NCI-H460 (cell line): ENCODE data around the gene CAMK2D. TPM values are rescaled to one million over a fixed set of nuclear protein-coding genes. Genes with fewer than 3 reads are reported as not detected.

Source experiments
- DNase-seq: peaks from one replicate; pipeline ENCODE4 v3.0.0-alpha.2; 2016; ENCODE audit warnings: low read depth; ENCODE audit errors: extremely low read depth
- total RNA-seq: library from RNA; depleted of rRNA; stranded (reverse); fragments of >200 nt; shearing (Covaris generic); gene quantifications from 2 replicates; pipeline ENCODE4 v1.2.3, GENCODE V29; 2014

The CAMK2D gene
- total RNA-seq, 1 experiment from 2014 or later, result 58.8 TPM

DNA sequence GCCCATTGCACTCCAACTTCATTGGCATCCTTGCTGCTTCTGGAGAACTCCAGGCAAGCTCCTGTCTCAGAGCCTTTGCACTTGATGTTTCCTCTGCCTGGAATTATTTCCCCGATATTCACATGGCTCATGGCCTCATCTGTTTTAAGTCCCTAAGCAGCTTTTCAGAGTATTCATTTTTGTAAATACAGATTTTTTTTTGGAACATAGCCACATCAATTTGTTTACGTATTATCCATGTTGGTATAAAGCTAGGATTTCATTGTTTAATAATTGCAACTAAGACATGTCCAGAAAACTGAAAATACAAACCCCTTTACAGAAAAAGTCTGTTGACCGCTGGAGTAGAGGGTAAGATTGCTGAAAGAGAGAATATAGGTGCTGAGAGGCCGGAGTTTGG is 142.0 kb downstream of the CAMK2D start:
- no peak for DNase-seq

DNA sequence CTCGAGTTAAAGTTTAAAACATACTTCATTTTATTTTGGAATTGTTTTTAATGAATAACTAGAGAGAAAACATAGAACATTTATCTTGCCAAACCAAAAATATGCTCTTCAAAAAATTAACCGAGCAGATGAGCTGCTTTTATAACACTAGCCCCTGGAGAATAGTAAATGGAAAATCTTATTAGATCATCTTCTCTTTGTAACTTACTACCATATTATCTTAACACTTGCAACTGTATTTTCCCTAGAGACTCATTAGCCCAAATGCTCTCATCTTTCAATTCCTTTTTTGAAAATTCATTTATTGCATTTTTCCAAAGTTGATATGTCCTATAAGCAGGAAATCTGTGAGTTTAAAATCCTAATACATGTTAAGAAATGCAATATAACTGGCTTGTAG is 143.3 kb downstream of the CAMK2D start:
- no peak for DNase-seq

DNA sequence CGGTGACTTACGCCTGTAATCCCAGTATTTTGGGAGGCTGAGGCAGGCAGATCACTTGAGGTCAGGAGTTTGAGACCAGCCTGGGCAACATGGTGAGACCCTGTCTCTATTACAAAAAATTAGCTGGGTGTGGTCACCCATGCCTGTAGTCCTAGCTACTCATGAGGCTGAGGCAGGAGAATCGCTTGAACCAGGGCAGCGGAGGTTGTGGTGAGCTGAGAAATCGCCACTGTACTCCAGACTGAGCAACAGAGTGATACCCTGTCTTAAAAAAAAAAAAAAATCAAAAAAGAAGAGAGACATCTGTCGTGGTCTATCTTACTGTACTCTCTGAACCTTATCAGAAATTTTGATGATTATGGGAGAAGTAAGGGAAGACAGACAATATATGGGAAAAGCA is 144.3 kb downstream of the CAMK2D start:
- no peak for DNase-seq

DNA sequence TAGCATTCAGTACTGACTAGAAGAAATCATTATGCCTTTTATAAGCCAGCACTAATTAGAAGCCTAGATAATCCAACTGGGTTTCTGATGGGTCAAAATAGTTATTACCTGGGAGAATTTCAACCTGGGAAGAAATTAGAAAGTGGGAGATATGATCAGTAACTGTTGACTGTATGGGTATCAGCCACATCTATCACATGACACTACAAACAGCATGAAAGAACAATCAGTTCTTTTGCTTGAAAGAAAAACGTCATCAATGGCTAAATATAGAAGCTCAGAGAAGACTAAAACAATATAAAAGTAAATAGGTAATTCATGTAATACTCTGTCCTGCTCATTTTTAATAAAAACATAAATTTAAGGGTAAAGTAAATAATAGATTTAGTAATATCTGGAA is 145.1 kb downstream of the CAMK2D start:
- DNase-seq, result no peak

DNA sequence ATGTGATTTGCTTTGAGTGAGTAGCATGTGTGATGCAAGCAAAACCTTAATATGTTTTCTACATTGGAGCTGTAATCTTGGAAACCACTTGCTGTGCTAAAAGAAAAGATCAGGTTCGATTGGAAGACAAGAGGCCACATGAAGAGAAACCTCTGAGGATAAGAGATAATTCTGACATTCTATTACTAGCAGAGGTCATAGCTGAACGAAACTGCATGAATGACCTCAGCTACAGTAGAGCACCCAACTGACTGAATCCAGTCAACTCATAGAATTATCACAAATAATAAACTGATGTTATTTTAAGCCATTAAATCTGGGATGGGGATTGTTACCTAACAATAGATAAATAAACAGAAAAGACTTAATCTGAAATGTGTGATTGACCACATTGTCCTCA is 147.1 kb downstream of the CAMK2D start:
- DNase-seq, result no peak

DNA sequence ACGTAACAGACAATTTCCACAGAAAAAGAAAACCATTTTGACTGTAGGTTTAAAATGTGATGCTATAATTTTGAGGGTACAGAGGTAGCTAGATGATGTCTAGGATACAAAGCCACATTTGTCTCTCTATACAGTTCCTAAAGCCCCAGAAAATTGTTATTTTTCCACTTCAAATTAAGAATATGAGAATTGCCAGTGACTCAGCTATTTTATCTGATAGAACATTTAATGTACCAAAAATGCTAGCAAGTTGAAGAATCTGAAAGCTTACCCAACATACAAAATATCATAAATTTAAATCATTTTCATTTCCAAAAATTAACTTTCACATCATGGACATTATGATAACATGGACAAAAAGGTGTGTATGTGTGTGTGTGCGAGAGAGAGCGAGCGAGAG is 148.0 kb downstream of the CAMK2D start:
- no peak for DNase-seq

DNA sequence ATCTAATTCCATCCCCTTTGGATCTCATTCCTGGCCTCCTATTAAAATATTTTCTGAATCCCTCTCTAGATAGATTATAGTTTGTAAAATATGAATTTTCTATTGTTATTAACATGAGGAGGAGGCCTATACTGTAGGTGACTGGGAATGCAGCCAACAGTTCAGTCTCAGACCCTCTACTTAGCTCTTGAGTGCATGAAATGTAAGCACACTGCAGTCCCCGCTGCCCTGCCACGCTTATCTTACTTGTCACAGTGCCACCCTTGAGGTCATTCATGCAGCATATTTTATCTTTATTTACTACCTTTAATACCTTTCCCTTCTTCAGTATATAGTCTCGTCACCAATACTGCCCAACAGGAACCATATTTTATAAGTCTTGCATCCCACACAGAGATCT is 151.0 kb downstream of the CAMK2D start:
- DNase-seq, result no peak

DNA sequence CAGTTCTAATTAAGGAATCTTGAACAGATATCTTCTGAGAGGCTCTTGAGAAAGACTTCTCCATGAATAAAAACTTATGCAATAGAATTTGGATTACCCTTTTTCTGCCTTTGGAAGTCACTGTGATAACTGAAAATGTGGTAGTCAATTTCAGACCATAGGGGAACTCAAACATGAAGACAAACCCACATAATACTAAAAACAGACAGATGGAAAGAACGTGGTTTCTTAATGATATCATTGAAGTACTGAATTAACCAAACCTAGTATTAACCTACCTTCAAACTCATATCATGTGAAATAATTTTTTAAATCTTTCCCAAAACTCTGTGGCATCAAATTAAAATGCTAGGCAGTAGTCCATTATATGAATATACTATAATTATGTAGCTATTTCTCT is 153.5 kb downstream of the CAMK2D start:
- DNase-seq, result no peak

DNA sequence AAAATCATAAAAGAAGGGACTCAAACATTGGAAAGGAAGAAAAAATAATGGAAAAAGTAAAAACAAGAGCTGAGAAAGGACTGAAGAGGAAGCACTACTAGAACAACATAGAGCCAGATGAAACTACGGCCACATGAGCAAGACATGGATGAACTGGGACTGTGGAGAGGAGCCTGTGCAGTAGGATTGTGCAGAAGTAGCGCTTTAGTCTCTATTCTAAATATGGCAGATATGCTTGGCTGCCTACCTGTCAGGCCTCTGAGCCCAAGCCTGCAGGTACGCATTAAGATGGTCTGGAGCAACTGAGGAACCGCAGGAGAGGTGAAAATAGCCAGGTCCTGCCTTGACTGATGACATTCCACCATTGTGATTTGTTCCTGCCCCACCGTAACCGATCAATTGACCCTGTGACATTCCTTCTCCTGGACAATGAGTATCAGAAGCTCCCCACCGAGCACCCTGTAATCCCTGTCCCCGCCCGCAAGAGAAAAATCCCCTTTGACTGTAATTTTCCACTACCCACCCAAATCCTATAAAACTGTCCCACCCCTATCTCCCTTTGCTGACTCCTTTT is 154.3 kb downstream of the CAMK2D start:
- no peak for DNase-seq

DNA sequence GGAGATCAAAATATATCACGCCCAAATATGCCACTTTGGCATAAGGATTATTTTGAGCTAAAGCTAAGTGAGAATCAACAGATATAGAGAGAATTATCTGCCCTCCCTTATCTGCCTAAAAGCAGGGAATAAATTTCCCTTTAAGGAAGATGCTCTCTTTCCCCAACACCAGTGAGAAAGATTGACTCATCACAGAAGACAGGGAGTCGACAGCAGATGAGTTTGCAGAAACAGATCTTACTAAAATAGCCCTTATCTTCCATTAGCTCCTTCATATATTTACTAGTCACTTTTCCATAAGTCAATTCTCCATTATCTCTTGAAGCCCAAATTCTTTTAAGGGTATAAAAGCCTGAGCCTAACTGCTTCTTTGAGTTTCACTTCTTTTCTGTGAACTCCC is 156.6 kb downstream of the CAMK2D start:
- DNase-seq, result no peak

DNA sequence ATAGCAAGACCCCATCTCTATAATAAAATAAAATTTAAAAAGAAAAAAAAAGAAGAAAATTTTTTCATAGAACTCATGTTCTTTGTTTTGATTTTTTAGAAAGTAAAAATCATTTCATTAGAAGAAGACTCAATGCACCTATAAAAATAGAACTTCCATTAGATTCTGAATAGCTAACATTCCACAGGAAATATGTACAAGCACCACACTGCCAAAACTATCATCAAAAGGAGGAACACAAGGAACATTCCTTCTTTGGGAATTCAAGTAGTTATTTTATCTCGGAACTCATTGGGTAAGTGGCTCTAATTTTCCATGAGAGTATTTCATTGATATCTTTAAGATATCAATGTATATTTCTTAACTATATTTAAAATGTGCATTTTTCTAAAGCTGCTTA is 157.6 kb downstream of the CAMK2D start:
- no peak for DNase-seq

DNA sequence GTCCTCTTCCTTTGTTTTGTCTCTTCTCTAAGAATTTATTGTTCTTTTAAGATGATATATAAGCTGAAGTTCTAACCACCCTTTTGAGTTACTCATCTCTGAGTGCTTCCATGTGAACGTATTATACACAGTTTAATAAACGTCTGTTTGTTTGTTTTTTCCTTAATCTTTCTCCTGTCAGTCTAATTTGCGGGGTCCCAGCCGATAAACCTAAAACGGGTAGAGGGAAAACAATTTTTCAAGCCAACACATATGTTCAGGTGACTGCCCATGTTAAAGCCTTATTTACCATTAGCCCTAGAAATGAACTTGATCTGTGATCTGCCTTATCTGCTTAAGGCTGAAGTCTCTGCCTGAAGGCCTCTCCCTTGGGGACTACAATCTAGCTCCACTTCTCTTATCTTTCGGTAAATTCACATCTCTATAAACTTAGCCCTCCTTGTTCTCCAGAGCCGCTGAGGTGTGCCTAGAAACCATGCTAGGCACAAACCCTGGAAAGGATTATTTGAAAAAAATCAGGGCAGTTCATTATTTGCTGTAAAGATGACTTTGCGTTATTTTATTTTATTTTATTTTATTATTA is 158.8 kb downstream of the CAMK2D start:
- DNase-seq, result no peak

DNA sequence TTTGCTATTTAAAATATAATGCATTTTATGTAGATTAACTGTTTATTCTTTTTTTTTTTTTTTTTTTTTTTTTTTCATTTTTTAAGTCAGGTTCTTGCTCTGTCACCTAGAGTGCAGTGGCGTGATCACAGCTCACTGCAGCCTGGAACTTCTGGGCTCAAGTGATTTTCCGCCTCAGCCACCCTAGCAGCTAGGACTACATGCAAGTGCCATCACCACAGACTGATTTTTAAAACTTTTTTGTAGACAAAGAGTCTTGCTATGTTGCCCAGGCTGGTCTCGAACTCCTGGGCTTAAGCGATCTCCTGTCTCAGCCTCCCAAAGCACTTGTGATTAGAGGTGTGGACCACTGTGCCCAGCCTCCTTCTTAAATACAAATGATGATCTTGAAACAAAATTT is 159.9 kb downstream of the CAMK2D start:
- no peak for DNase-seq

DNA sequence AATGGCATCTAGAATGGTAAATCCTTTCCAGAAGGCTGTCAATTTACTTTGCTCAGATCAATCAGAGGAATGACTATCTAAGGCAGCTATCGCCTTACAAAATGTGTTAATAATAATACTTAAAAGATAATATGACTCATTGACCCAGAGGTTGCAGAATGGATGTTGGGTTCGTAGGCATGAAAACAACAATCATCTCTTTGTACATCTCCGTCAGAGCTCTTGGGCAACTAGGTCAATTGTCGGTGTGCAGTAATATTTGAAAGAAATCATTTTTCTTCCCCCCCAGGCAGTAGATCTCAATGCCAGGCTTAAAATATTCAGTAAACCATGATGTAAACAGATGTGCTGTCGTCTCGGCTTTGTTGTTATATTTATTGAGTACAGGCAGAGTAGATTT is 165.1 kb downstream of the CAMK2D start:
- DNase-seq, result no peak

DNA sequence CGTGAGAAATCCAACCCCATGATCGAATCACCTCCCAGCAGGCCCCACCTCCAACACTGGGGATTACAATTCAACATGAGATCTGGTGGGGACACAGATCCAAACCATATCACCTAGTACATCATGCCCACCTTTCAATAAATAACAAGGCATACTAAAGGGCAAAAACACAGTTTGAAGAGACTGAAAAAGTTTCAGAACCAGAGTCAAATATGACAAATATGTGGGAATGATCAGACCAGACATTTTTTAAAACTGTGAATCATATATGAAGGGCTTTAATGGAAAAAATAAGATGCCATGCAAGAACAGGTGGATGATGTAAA is 167.3 kb downstream of the CAMK2D start:
- no peak for DNase-seq

DNA sequence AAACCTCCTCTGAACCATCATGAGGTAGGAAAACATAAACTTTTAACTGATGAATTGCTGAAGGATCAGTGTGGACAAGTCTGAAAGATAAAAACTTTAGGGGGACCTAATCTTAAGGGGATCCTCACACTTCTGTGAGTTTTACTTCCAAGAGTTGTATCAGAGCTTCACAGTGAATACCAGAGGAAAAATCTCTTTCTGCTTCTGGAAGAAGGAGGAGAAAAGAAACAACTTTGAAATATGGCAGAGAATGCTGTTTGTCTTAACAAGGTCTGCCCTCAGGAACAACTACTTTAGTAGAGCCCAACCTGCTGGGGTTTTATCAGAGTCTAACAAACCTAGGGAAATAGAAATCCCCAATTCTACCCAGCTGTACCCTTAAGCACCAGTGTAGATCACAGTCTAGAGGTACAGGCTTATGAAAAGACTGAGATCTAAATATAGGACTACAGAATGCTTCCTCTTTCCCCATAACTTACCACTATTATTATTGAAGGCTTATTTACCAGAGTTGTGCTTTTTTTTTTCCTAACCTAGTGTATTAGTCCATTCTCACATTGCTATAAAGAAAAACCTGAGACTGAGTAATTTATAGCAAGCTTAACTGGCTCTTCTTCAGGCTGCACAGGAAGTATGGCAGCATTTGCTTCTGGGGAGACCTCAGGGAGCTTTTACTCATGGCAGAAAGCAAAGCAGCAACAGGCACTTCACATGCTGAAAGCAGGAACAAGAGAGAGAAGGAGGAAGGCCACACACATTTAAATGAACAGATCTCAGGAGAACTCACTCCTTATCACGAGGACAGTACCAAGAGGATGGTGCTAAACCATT is 167.9 kb downstream of the CAMK2D start:
- DNase-seq, result no peak

DNA sequence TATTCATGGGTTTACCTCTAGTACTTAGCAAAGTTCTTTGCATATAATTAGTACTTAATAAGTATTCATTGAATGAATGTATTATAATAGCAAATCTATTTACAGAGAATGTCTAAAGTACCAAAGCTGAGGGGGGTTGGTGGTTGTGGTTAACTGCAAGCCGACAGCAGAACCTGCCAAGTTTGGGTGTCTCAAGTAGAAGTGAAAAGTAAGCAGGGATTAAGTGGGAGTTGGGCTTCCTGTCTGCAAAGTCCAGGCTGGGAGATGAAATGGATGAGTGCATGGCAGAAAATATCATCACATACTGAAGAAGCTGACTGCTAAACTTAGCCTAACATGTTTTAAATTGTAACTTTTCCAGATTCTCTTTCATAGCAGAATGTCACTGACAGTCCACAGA is 169.6 kb downstream of the CAMK2D start:
- DNase-seq, result no peak

DNA sequence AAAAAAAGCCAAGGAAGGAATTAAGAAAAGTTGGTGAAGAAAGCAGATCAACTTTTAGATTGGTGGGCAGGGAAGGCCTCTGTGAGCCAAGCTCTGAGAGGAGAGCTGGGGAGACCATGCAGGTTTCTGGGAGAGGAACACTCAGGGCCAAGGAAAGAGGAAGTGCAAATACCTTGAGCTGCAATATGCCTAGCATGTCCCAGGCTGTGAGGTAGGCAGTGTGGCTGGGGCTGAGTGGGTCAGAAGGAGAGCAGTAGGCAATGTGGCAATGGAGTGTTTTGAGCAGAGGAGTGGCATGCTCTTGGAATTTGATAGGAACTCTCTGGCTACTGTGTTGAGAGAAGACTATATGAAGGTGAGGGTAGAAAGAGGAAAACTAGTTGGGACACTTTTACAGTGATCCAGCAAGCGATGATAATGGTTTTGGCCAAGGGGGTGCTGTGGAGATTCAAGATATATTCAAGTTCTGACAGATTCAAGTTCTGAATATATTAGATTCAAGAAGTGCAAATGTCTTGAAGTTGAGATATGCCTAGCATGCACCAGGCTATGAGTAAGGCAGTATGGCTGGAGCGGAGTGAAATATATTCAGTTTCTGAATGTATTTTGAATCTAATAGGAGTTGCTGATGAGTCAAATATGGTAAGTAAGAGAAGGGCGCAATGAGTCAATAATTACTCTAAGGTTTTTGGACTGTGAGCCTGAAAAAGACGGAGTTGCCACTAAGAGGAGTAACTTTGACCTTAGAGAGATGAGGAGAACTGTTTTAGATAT is 172.5 kb downstream of the CAMK2D start:
- no peak for DNase-seq

DNA sequence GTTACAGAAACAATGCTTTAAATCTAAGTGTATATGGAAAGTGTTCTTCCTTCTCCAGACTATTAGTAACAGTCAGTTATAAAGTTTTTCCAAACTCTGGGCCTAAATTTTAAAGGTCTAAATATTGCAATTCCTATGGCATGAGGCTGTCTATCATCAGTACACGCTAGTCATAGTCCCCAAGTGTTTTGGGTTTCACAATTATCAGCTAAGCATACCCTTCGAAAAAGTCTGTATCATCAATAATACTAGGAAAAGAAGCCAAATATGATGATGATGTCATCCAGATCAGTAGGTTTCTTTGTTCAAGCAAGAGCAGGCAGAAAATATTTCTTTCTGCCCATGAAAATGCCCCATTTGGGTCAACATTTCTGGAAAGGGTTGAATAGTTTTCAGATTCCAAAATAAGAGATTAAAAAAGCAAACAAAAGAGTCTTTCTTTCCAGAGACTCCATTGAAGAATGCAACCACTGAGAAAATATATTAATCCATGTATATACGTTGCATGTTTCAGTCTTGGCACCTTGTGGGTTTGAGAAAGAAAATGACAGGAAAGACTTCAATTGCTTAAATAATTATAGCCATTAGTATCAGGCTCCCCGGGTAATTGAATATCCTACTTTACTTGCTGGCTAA is 173.8 kb downstream of the CAMK2D start:
- DNase-seq, result no peak

DNA sequence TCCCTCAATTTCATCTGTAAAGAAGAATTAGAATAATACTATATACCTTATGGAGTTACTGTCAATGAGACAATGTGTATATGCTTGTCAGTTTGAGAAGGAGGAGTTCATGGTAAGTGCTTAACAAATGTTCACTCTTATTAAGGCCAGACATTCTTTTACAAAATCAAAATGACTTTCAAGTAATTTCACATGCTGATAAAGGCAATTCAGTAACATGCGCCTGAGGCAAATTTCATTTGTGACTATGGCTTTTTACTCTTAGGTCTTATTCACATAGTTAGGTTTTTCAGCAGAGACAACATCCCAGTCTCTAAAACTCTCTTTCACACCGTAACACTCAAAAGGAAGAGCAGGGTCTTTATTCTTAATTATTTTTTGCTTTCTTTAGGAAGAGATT is 174.4 kb downstream of the CAMK2D start:
- no peak for DNase-seq

DNA sequence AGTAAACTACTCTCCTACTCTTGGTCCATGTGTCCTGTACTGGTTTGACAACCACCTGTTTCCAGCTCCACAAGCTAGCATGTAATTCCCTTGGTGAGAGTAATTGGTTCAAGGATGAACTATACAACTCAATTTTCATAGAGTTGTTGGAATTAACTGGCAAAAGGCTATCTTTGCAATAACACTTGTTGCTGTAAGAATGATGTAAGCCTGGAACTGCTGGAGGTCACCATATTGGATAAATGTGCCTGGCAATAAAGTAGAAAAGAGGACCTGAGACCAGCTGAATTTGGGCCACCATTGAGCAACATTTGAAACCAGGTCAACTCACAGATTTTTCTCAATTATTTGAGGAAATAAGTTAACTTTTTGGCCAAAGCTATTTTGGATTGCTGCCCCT is 175.5 kb downstream of the CAMK2D start:
- no peak for DNase-seq
